ENCODE data around the gene RAVER2.
A peak's percentile ranks its signal among the peaks of the same experiment; 100 is the strongest.
"Not testable (repeated sequence)": the region's sequence is repeated elsewhere in the genome, so short reads cannot be mapped to it uniquely, and the experiment has no call there.

The RAVER2 gene
- total RNA-seq: 4.2 to 8.2 (median 6.1) reads per million in 4 donors

DNA sequence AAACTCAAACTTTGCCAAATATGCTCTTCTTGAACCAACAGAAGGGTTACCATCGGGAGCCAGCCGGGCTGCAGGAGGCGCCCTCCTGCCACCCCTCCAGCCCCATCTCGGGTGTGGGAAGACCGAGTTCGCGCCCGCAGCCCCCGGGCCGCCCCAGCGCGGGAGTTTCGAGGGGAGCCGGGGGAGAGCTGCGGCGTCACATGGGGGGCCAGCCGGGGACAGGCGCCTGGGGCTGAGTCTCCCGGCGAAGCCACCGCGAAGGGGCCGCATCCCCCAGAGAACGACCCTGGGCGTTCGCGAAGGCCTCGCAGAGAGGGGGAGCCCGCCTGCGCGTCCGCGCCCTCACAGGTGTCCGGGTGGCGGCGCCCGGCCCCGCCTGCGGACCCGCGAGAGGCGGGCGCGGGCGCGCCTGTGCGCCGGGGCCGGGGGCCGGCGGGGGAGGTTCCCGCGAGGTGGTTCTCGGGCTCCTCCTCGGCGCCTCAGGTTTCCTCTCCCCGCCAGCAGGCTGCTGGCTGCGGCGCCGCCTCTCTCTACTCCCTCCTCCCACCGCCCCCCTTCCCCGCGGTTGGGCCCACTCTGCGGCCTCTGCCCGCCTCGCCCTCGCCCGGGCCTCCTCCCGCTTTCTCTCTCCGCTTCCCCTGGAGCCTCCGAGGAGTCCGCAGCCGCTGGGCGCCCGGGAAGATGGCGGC lies at the start of gene RAVER2:
Gene RAVER2, plus strand, starts transcription at position 584 of the 689 bp plus-strand sequence. Its CDS starts 98 bp downstream, at position 682.
- DNase-seq: peak; percentile 33 to 55 (median 44)

GRCh38 chr1:64696879-64697278 lies 48.0 kb upstream of the RAVER2 start:
- DNase-seq: no peak

- no peak for DNase-seq
Observed at GRCh38 chr1:64699327-64699726, 45.5 kb upstream of the RAVER2 start.

GRCh38 chr1:64701071-64701470 lies 43.8 kb upstream of the RAVER2 start:
- no peak for DNase-seq

DNA sequence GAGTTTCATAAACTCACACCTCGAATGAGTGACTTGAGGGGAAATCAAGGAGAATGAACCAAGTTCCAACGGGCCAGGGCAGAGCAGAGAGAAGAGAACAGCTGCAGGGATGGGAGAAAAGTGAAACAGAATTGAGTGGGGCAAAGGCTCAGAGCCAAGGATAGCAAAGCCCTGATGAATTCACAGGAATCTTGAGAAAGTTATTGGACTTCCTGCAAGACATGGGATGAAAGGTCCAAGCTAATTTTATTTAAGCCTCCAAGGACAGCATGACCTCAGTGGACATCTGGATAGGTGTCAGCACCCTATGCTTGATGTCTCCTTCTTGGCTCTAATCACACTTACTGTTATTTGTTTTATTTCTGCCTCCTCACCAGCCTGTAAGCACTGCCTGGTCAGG lies 43.0 kb upstream of the RAVER2 start:
- DNase-seq: no peak

- DNase-seq: not testable (repeated sequence)
Observed at GRCh38 chr1:64702670-64703069, 42.2 kb upstream of the RAVER2 start.

DNA sequence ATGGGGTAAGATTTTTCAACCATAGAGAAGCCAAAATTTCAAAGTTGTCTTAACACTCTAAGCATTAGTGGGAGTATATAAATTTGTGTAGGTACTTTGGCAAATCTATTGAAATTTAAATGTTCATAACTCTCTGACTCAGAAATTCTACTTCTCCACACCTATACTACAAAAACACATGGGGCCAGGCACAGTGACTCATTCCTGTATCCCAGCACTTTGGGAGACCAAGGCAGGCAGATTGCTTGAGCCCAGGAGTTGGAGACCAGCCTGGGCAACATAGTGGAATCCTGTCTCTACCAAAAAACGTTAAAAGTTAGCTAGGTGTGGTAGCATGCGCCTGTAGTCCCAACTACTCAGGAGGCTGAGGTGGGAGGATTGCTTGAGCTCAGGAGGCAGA lies 41.3 kb upstream of the RAVER2 start:
- no peak for DNase-seq

GRCh38 chr1:64705591-64705990 lies 39.3 kb upstream of the RAVER2 start:
- DNase-seq: no peak

DNA sequence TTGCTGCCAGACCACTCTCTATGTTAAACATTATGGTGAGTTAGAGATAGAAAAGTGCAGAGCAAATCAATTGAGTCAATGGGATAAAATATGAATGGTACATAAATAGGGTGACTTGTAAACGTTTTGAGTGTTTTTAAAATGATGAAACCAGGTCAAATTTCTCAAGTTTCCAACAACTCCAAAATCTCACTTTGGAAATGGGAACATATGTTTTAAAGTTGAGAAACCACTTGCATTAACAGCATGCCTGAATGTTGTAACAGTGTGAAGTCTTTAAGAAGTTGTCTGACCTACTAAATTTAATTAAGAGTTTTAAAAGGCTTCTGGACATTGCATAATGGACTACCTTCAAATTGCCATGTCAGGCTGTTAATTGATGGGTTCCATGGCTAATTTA lies 33.6 kb upstream of the RAVER2 start:
- DNase-seq: no peak

DNA sequence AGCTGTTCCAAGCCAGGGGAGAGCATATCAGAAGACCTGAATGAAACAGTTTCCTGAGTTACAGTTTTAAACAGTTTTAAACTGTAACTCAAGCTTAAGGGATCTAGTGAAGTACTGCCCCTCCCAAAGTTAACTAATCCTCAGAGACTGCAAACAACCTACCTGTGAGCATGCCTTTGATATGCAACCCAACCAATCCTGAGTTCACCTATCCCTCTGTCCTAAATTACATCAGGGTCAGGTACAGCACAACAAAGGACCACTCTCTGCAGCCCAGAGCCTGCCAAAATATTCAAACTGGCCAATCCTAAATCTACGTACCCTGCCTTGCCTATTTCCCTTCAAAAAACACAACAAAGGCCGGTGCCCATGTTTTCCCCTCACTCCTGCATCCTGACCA lies 32.8 kb upstream of the RAVER2 start:
- DNase-seq: no peak

DNA sequence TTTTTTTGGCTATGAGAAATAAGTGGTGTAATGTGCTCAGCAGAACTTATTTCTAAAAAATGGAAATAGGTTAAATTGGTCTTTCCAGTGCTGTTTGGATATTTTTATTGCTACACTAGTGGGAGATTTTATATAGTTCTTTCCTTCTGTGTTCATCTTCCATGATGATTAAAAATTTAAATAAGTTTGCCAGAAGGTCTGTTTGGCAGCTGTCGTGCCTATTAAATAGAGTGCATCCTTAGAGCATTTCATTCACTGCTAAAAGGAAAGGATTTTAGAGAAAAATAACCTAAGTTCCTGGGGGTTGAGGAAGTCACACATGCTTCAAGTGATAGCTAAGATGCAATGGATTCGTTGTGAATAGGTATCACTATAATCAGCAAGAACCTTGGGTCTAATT lies 29.7 kb upstream of the RAVER2 start:
- DNase-seq: no peak

DNA sequence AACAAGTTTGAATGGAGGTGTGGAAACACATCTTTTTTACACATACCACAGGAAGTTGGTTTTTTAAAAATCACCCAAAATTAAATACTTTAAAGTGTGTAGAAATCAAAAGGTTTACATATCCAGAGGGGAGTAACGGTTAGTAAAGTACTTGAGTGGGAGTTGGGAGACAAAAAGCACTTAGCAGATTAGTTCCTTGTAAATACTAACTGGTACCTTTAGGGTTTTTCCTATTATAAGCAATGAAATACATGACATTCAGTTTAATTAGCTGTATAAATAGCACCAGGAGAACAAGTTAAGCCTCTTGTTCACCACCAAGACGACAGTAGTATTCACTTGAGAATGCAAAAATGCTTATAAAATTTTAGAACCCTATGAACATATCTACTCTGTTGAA lies 23.7 kb upstream of the RAVER2 start:
- no peak for DNase-seq

DNA sequence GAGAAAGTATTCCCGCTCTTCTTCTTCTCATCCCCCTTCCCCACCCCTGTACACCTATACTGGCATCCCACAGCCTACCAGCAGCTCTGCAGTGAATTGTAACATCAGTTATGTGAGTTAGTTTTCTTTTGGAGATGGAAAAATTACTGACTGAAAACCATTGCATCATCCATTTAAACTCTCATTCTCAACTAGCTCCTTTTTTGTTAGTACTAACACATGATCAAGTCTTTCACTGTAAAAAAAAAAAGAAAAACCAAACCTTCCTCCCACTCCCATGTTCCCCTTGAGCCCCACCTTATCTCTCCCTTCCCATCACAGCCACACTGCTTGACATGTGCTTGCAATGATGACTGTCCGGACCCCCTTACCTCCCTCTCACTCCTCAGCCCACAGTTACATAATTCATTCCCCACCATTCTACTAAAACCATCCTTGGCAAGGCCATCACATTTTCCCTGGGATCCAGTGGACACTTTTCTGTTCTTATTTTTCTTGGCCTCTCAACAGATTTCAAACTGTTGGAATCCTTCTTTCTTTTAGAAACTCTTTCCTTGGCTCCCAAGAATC lies 23.2 kb upstream of the RAVER2 start:
- DNase-seq: no peak

DNA sequence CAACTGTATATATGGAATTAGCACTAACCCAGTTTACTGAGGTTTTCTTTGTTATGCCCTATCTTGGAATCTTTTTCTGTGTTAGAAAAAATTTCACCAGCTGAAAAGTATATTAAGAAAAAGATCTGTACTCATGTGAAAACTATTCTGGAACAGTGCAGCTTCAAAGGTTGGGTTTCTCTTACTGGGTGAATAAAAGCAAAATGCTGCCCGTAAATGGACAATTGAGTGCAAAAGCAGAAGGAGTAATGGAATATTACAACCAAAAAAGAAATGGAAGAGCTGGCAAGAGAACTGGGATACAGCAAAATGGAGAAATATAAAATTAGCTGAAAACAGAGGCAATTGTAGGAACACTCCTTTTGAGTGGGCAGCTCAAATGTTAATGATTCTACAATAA lies 17.0 kb upstream of the RAVER2 start:
- DNase-seq: no peak

DNA sequence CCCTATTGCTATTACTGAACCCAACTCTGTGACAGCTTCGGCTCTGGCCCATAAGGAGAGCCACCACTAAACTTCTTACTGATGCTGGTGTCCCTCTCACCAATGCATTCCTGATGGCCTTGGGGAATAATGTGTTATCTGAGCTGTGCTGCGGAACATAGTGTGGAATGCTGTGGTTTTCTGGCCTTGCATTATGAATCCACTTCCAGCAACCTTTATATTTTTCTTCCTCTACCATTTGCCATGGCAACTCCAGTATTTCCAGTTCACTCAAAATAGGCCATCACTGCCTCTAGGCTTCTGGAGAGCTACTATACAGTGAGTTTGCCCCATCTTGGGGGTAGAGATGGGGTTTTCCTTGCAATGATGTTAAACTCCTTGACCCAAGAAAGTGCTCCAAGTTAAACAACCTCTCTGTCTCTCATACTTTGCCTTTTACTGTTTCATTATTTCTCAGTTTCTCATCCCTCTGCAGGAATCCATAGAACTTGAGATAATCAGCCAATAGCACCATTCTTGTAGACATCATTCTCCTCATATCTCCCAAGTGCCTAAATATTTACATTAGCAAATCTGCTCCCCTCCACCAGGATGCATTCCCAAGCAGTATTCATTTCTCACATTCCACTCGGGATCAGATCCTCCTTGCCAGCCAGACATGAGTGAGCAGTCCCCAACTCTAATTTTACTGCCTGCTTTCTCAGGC lies 11.1 kb upstream of the RAVER2 start:
- no peak for DNase-seq

GRCh38 chr1:64734287-64734652 lies 10.6 kb upstream of the RAVER2 start:
- DNase-seq: no peak

GRCh38 chr1:64740687-64741086 lies 4.2 kb upstream of the RAVER2 start:
- not testable (repeated sequence) for DNase-seq

DNA sequence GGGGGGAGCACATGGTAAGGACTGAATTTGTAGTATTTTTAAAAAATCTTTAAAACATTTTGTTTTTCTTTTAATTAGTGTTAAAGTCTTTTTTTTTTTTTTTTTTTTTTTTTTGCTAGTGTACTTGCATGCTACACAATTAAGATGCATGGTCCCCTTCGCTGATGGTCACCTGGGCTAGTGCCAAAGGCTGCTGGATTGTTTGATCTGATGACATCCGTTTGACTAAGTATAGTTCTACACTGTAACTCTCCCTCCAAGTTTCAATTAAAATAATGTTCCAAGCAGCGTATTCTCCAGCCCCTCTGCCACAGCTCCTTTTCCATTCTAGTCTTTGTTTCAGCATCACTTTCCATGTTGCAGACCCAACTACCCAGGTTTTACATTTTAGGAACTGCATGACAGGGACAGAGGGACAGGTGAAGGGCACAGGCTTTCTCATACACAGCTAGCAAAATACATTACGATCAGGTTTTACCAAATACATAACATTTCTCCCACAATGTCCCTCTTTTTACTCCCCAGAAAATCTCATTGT lies 852 bp upstream of the RAVER2 start:
- no peak for DNase-seq

GRCh38 chr1:64745181-64745985 lies 508 bp downstream of the RAVER2 start:
- peak in 4 of 5 donors; percentile 4 to 12 (median 6) for DNase-seq

DNA sequence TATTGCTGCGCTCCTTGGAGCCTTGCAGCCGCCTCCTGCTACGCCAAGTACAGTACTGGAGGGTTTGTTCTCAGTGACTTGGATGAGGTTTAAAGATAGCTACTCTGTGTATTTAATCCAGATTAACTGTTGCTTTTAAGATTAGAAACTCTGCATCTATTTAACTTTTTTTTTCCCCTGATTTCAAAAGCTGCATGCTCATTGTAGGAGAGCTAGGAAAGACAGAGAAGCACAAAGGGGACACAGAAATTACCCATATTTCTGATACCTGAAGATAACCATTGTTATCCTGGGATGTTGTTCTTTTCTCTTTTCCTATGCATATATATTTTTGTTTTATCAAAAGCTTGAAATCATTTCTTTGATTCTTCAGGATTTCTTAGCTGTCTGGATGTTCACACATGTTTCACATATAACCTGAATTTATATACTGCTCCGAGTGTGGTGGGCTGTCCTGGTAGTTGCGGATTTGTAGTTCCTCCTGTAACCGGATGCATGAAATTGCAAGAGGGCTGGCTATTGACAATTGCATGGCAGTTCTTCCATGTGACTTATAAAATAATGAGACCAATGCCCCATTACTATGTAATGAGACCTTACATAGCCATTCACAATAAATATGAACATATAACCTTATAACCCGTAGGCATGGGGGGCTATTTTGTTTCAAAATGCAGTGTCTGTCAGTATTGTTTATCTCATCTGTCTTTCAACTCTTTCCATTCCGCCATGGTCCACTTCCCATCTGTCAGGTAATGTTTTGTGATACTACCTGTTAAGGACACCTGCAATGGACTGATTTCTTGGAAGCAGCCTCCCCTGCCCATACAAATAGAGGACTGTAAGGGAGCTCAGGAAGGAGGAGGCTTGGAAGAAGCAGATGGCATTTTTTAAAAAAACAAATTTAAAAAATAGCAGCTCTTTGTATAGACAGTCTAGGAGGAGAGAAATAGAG lies 1.4 kb downstream of the RAVER2 start:
- no peak for DNase-seq

GRCh38 chr1:64748222-64748621 lies 3.3 kb downstream of the RAVER2 start:
- DNase-seq: no peak

- no peak for DNase-seq
Observed at GRCh38 chr1:64748706-64749105, 3.8 kb downstream of the RAVER2 start.
